Stimulated activated CD8-positive, alpha-beta memory T cell treated with anti-CD3 and anti-CD28 coated beads, Interleukin-15, amount 100 ng/mL, for 24 hours (primary cell): ENCODE results near the gene CAMTA1.
"Not testable (repeated sequence)": the region's sequence is repeated elsewhere in the genome, so short reads cannot be mapped to it uniquely, and the experiment has no call there.

ENCODE experiments used
- DNase-seq: peaks from one replicate; pipeline ENCODE4 v3.0.0-alpha.2; 2020; ENCODE audit warnings: low read depth

CAMTA1 gene

GRCh38 chr1:7372477-7373120 is 587.3 kb downstream of the CAMTA1 start:
- DNase-seq: no peak

GRCh38 chr1:7373251-7373650 is 588.0 kb downstream of the CAMTA1 start:
- DNase-seq: no peak

- DNase-seq: no peak
Measured at GRCh38 chr1:7373876-7374562, 588.8 kb downstream of the CAMTA1 start.

- DNase-seq: no peak
Measured at GRCh38 chr1:7374563-7375160, 589.4 kb downstream of the CAMTA1 start.

GRCh38 chr1:7375329-7375728 is 590.1 kb downstream of the CAMTA1 start:
- no peak for DNase-seq

- DNase-seq: no peak
Measured at GRCh38 chr1:7375781-7376660, 590.8 kb downstream of the CAMTA1 start.

GRCh38 chr1:7376676-7377075 is 591.4 kb downstream of the CAMTA1 start:
- no peak for DNase-seq

GRCh38 chr1:7378346-7379130 is 593.3 kb downstream of the CAMTA1 start:
- DNase-seq: no peak

- DNase-seq: no peak
Measured at GRCh38 chr1:7379441-7379971, 594.3 kb downstream of the CAMTA1 start.

GRCh38 chr1:7380068-7380467 is 594.8 kb downstream of the CAMTA1 start:
- DNase-seq: not testable (repeated sequence)

- DNase-seq: no peak
Measured at GRCh38 chr1:7380712-7381111, 595.5 kb downstream of the CAMTA1 start.

- not testable (repeated sequence) for DNase-seq
Measured at GRCh38 chr1:7381729-7382128, 596.5 kb downstream of the CAMTA1 start.

- DNase-seq: no peak
Measured at GRCh38 chr1:7382971-7383370, 597.7 kb downstream of the CAMTA1 start.

GRCh38 chr1:7383671-7384520 is 598.6 kb downstream of the CAMTA1 start:
- DNase-seq: no peak

- DNase-seq: no peak
Measured at GRCh38 chr1:7384679-7385078, 599.4 kb downstream of the CAMTA1 start.

GRCh38 chr1:7385471-7386225 is 600.4 kb downstream of the CAMTA1 start:
- no peak for DNase-seq

- DNase-seq: no peak
Measured at GRCh38 chr1:7386226-7387052, 601.2 kb downstream of the CAMTA1 start.

GRCh38 chr1:7387053-7387927 is 602.0 kb downstream of the CAMTA1 start:
- no peak for DNase-seq
